Body of pancreas (tissue), 4 donors: ENCODE measurements around the gene FBXW12. TPM values are rescaled to one million over a fixed set of nuclear protein-coding genes. Genes with fewer than 3 reads are reported as not detected.

Source experiments
- ATAC-seq: fragments of 150-250 bp; one replicate; pipeline ENCODE4 v1.9.1; 2016
- DNase-seq, 4 donors: peaks; one replicate each; pipeline ENCODE4 v3.0.0-alpha.2; 2019
- H3K27ac ChIP-seq, 4 donors: fragments of 200-600 bp; sonication (generic); 1 replicate in 3 of 4; 2 replicates in 1 of 4; pipeline versions ENCODE4 v1.5.1 to v1.6.1; 2016 to 2019; ENCODE audit warnings: mild to moderate bottlenecking in 1 of 4, mixed read lengths in 1 of 4, moderate library complexity in 1 of 4
- H3K27me3 ChIP-seq, 2 donors: fragments of 200-600 bp; sonication (generic); one replicate each; pipeline ENCODE4 v1.6.0; 2016; ENCODE audit warnings: mild to moderate bottlenecking in 1 of 2
- H3K36me3 ChIP-seq, 2 donors: fragments of 200-600 bp; sonication (generic); replicated peaks in 1 of 2; 2 replicates each; pipeline ENCODE4 v1.5.1; 2016; ENCODE audit warnings: low read depth in 2 of 2; ENCODE audit not compliant: insufficient read depth in 1 of 2
- H3K4me1 ChIP-seq: fragments of 200-600 bp; sonication (generic); one replicate; pipeline ENCODE4 v1.6.0; 2016
- H3K4me3 ChIP-seq, 2 donors: fragments of 200-600 bp; sonication (generic); 1 replicate in 1 of 2; 2 replicates in 1 of 2; pipeline ENCODE4 v1.5.1; 2016 to 2019
- H3K9me3 ChIP-seq, 3 donors: fragments of 200-600 bp; sonication (generic); 1 replicate in 2 of 3; 2 replicates in 1 of 3; pipeline ENCODE4 v1.5.1; 2016
- CTCF ChIP-seq, 7 experiments: fragments of 450-650 bp in 4 of 7; fragments of 200-600 bp in 3 of 7; sonication (generic) in 3 of 7; IDR thresholded peaks; one replicate each; pipeline ENCODE4 v1.5.1; 2016 to 2019; ENCODE audit warnings: antibody characterized with exemption in 7 of 7
- POLR2A ChIP-seq, 3 donors: fragments of 450-650 bp; IDR thresholded peaks; one replicate each; pipeline ENCODE4 v1.6.1; 2016; ENCODE audit warnings: antibody characterized with exemption in 3 of 3, mild to moderate bottlenecking in 2 of 3
- whole genome bisulfite sequencing, 2 donors: methylation state at CpG; one replicate each; pipeline ENCODE4 v1.1.5; 2017; 5-methylcytosine and 5-hydroxymethylcytosine counted together
- intact Hi-C: fragments of 100-400 bp; cut with DNase I; formaldehyde crosslinking; loops from one replicate; pipeline ENCODE4 v1.15.1; 2023
- small RNA-seq: library from RNA; depleted of rRNA; stranded (forward); fragments of <200 nt; gene quantifications from one replicate; pipeline ENCODE3, GENCODE V24; 2016
- total RNA-seq, 2 donors: library from RNA; depleted of rRNA; stranded (reverse); fragments of >200 nt; gene quantifications; one replicate each; pipeline ENCODE4 v1.1.0, GENCODE V29; 2016

FBXW12 gene
- total RNA-seq, 2 donors from 2014 or later = 3.4 to 23.7 TPM

DNA sequence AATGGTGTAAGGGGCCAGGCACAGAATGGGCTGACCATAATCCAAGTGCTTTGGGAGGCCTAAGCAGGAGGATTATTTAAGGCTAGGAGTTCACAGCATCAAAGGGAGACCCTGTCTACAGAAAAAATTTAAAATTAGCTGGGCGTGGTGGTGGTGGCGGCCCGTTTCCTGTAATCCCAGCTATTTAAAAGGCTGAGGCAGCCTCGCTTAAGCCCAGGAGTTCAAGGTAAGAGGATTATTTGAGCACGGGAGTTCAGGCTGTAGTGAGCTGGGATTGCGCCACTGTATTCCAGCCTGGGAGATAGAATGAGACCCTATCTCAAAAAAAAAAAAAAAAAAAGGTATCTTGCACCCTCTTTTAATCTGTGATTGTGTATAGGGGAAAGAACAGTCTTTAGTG, 69.9 kb downstream of the FBXW12 start:
- H3K27ac ChIP-seq = no peak overlapping the region
- no peak for TF ChIP-seq POLR2A (IDR thresholded peaks at IDR 0.05)
- no peak for TF ChIP-seq CTCF (IDR thresholded peaks at IDR 0.05)
- peaks cover 31% of the 10 kb centered on the region for H3K4me1 ChIP-seq
- ATAC-seq (no peak), DNase-seq (no peak)
- no peak overlapping the region for H3K4me3 ChIP-seq
- 82% methylated on average over 6 of the region's 6 CpGs for WGBS, 2 donors
- no peaks in the 10 kb centered on the region for H3K27me3 ChIP-seq
- peaks cover 0 to 4% of the 10 kb centered on the region in 2 donors for H3K36me3 ChIP-seq
- intact Hi-C loops = no loop called here
- H3K9me3 ChIP-seq = no peaks in the 10 kb centered on the region

Small RNA genes lying within 50 kb of the gene (small RNA-seq; reads per million reads assigned to genes)
- not detected for gene RN7SL321P

Other genes starting within 250 kb of the FBXW12 start
- gene CDC25A, start 183.8 kb upstream of the FBXW12 start, total RNA-seq = under 1 TPM in 1 of 2 donors, not detected in 1; 0.33 TPM
- not detected for gene CAMP, start 148.7 kb upstream of the FBXW12 start, total RNA-seq
- 10 to 100 TPM in 1 of 2 donors, 1 to 10 TPM in 1; 8.6 to 40.9 TPM for gene ZNF589, start 131.1 kb upstream of the FBXW12 start, total RNA-seq
- gene NME6, start 70.9 kb upstream of the FBXW12 start, total RNA-seq = 10 to 100 TPM; 22.1 to 33.9 TPM
- not detected for gene SPINK8, start 38.6 kb upstream of the FBXW12 start, total RNA-seq
- gene PLXNB1, start 57.9 kb downstream of the FBXW12 start, total RNA-seq = 100 to 1,000 TPM; 118 to 311 TPM
- gene CCDC51, start 67.9 kb downstream of the FBXW12 start, total RNA-seq = 1 to 10 TPM in 1 of 2 donors, under 1 TPM in 1; 0.33 to 2.6 TPM
- gene TMA7, start 68.0 kb downstream of the FBXW12 start, total RNA-seq = 100 to 1,000 TPM; 113 to 156 TPM
- gene ATRIP, start 74.5 kb downstream of the FBXW12 start, total RNA-seq = 1 to 10 TPM; 2.6 to 4.3 TPM
- 10 to 100 TPM; 46.5 to 48.5 TPM for gene SHISA5, start 132.0 kb downstream of the FBXW12 start, total RNA-seq
- gene PFKFB4, start 184.6 kb downstream of the FBXW12 start, total RNA-seq = 10 to 100 TPM in 1 of 2 donors, 1 to 10 TPM in 1; 8.9 to 11.4 TPM
- gene UCN2, start 191.6 kb downstream of the FBXW12 start, total RNA-seq = not detected
- gene COL7A1, start 223.1 kb downstream of the FBXW12 start, total RNA-seq = 1 to 10 TPM in 1 of 2 donors, under 1 TPM in 1; 0.52 to 2.3 TPM
- gene UQCRC1, start 237.4 kb downstream of the FBXW12 start, total RNA-seq = 100 to 1,000 TPM in 1 of 2 donors, 10 to 100 TPM in 1; 92.9 to 161 TPM
- gene TMEM89, start 249.6 kb downstream of the FBXW12 start, total RNA-seq = not detected